Measurements from ENCODE around the gene NCK2. TPM values are rescaled to one million over a fixed set of nuclear protein-coding genes. Genes with fewer than 3 reads are reported as not detected.

The NCK2 gene
- polyA plus RNA-seq, 3 donors = 2.5 to 18.2 (median 7.6) TPM

DNA sequence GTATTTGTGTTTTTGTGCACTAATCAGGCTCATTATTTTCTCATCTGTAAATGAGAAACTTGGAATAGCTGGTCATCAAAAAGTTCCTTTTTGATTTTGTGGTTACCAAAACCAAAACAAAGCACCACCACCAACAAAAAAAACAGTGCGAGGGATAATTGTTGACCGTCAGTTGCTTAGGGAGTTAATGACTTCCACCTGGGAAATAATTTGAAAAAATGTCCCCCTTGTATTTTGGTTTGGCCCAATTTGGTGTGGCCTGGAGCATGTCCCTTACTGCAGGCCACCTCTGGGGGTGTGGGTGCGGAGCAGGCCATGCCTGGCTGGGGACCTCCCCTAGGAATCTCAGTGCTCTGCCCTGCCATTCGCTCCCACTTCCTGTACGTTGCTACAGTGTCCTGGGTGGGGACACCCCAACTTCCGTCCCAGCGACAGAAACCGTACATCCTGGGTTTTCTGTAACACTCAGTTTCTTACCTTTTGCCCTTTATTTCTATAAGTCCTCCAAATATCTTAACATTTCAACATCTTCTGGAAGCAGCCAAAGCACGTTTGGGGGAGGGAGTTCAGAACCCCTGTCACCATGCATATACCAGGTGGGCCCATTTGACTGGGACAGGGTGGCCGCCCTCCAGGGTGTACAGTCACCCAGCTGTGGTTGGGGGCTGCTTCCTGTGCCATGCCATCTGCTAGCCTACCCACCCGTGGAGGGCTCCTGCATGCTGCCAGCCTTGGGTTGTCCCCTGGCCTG lies 31.3 kb downstream of the NCK2 start:
- H3K36me3 Mint-ChIP-seq = peaks cover 12 to 16% of the 10 kb centered on the region in 2 donors
- no peaks in the 10 kb centered on the region for H3K9me3 Mint-ChIP-seq
- Histone ChIP-seq H3K27me3 (ENCODE audit: control insufficient read depth in 2 of 2, insufficient read depth in 2 of 2, low read length in 2 of 2) (no peaks in the 10 kb centered on the region), H3K27ac (ENCODE audit: low read depth in 1 of 2, low read length in 2 of 2) (peak overlapping the region; percentile 43 to 83), H3K4me3 (replicated peaks in 1 of 3; ENCODE audit: low read depth in 2 of 3, low read length in 3 of 3) (peak overlapping the region in 2 of 3 experiments; percentile 3 to 63), H3K4me2 (replicated peaks; ENCODE audit: extremely low read depth, low read length, poor library complexity, severe bottlenecking) (peak overlapping the region; percentile 64), H3K9ac (ENCODE audit: insufficient read depth, low read length, poor library complexity, severe bottlenecking) (peak overlapping the region; percentile 51), H3K79me2 (ENCODE audit: insufficient read depth, low read length) (peaks cover 82% of the 10 kb centered on the region), H3K9me3 (replicated peaks in 1 of 2; ENCODE audit: control insufficient read depth in 1 of 2, insufficient read depth in 1 of 2, low read length in 2 of 2) (no peaks in the 10 kb centered on the region), H4K20me1 (ENCODE audit: insufficient read depth, low read length) (peaks cover 27% of the 10 kb centered on the region), H3K36me3 (replicated peaks in 1 of 2; ENCODE audit: control insufficient read depth in 1 of 2, insufficient read depth in 2 of 2, low read length in 2 of 2) (no peaks in the 10 kb centered on the region), H2AFZ (ENCODE audit: insufficient read depth, low read depth, low read length, poor library complexity, severe bottlenecking) (peak overlapping the region; percentile 72), H3K4me1 (ENCODE audit: control insufficient read depth in 1 of 2, insufficient read depth in 2 of 2, low read length in 2 of 2) (peaks cover 18 to 31% of the 10 kb centered on the region in 2 donors)
- H3K27ac Mint-ChIP-seq = peak overlapping the region; percentile 66 to 90 (median 74)
- WGBS (ENCODE audit: insufficient coverage) = 0% methylated on average over 8 of the region's 11 CpGs
- TF ChIP-seq, protein P1, sequence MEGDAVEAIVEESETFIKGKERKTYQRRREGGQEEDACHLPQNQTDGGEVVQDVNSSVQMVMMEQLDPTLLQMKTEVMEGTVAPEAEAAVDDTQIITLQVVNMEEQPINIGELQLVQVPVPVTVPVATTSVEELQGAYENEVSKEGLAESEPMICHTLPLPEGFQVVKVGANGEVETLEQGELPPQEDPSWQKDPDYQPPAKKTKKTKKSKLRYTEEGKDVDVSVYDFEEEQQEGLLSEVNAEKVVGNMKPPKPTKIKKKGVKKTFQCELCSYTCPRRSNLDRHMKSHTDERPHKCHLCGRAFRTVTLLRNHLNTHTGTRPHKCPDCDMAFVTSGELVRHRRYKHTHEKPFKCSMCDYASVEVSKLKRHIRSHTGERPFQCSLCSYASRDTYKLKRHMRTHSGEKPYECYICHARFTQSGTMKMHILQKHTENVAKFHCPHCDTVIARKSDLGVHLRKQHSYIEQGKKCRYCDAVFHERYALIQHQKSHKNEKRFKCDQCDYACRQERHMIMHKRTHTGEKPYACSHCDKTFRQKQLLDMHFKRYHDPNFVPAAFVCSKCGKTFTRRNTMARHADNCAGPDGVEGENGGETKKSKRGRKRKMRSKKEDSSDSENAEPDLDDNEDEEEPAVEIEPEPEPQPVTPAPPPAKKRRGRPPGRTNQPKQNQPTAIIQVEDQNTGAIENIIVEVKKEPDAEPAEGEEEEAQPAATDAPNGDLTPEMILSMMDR (IDR thresholded peaks at IDR 0.05) = no peak
- H3K4me3 Mint-ChIP-seq = peak overlapping the region; percentile 51 to 94
- peaks cover 0 to 1% (median 0%) of the 10 kb centered on the region in 3 donors for H3K27me3 Mint-ChIP-seq (ENCODE audit: low read depth in 3 of 3)
- peaks cover 45% of the 10 kb centered on the region for H3K4me1 Mint-ChIP-seq
- intact Hi-C loops (cut with micrococcal nuclease) = no loop called here
- DNase-seq = peak in 1 of 3 donors; percentile 43

DNA sequence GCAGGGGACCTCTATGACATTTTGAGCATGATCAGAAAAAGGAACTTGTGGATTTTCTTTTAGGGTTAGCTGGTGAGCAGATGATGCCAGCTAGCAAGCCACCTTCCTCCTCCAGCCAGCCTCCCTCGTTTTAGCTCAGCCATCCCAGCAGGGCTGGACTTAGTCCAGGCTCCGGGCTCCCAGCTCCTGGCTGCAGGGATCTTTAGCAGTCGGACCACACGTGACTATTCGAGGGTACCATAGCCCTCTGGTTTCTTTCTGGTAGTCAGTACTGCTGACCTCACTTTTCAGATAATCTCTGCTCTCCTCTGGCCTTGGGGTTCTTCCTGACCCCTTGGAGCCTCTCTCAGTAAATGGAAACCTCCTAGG lies 31.8 kb downstream of the NCK2 start:
- Histone ChIP-seq H2AFZ (ENCODE audit: insufficient read depth, low read depth, low read length, poor library complexity, severe bottlenecking) (peak overlapping the region; percentile 72), H3K9ac (ENCODE audit: insufficient read depth, low read length, poor library complexity, severe bottlenecking) (peak overlapping the region; percentile 51), H3K27me3 (ENCODE audit: control insufficient read depth in 2 of 2, insufficient read depth in 2 of 2, low read length in 2 of 2) (no peaks in the 10 kb centered on the region), H3K4me2 (replicated peaks; ENCODE audit: extremely low read depth, low read length, poor library complexity, severe bottlenecking) (peak overlapping the region; percentile 64), H3K27ac (ENCODE audit: low read depth in 1 of 2, low read length in 2 of 2) (peak overlapping the region; percentile 43 to 83), H3K4me3 (replicated peaks in 1 of 3; ENCODE audit: low read depth in 2 of 3, low read length in 3 of 3) (peak overlapping the region in 1 of 3 experiments; percentile 63), H3K79me2 (ENCODE audit: insufficient read depth, low read length) (peaks cover 83% of the 10 kb centered on the region), H3K9me3 (replicated peaks in 1 of 2; ENCODE audit: control insufficient read depth in 1 of 2, insufficient read depth in 1 of 2, low read length in 2 of 2) (no peaks in the 10 kb centered on the region), H3K4me1 (ENCODE audit: control insufficient read depth in 1 of 2, insufficient read depth in 2 of 2, low read length in 2 of 2) (peaks cover 18 to 31% of the 10 kb centered on the region in 2 donors), H3K36me3 (replicated peaks in 1 of 2; ENCODE audit: control insufficient read depth in 1 of 2, insufficient read depth in 2 of 2, low read length in 2 of 2) (no peaks in the 10 kb centered on the region), H4K20me1 (ENCODE audit: insufficient read depth, low read length) (peaks cover 27% of the 10 kb centered on the region)
- 46% methylated on average over 5 of the region's 5 CpGs for WGBS (ENCODE audit: insufficient coverage)
- H3K27me3 Mint-ChIP-seq (ENCODE audit: low read depth in 3 of 3) = peaks cover 0 to 1% (median 0%) of the 10 kb centered on the region in 3 donors
- TF ChIP-seq, protein P1 (IDR thresholded peaks at IDR 0.05) = no peak
- H3K36me3 Mint-ChIP-seq = peaks cover 16% of the 10 kb centered on the region in 2 donors
- H3K9me3 Mint-ChIP-seq = no peaks in the 10 kb centered on the region
- peak overlapping the region; percentile 58 to 84 (median 72) for H3K27ac Mint-ChIP-seq
- peak in 2 of 3 donors; percentile 28 to 33 for DNase-seq
- intact Hi-C loops (cut with micrococcal nuclease) = no loop called here
- peaks cover 49% of the 10 kb centered on the region for H3K4me1 Mint-ChIP-seq
- H3K4me3 Mint-ChIP-seq = peak overlapping the region; percentile 51 to 94

Measured in CD14-positive monocyte (primary cell).